ENCODE measurements around the gene ANO6.
"Not testable (repeated sequence)": the region's sequence is repeated elsewhere in the genome, so short reads cannot be mapped to it uniquely, and the experiment has no call there.

Gene ANO6

GRCh38 chr12:45309836-45310626, 94.1 kb downstream of the ANO6 start:
- no peak for DNase-seq (ENCODE audit: low spot score)

GRCh38 chr12:45310627-45310968, 94.7 kb downstream of the ANO6 start:
- DNase-seq (ENCODE audit: low spot score), result no peak

DNA sequence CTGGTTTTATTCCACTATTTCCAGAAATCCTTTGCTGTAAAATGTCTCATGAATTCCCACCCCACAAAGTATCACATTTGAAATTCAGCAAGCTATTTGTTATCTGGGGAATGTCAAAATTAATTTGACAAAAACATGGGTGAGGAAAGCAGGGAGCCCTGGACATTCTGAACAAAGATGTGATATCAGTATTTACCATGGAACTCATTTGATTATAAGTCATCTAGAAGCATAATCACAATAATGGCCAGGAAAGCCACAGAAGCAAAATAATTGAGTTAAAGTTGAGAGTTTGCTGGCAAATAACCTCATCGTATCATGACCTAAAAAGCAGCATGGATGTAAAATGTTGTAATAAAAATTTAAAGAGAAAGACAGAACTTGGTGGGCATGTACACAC, 96.1 kb downstream of the ANO6 start:
- DNase-seq (ENCODE audit: low spot score), result no peak

GRCh38 chr12:45314770-45315169, 98.9 kb downstream of the ANO6 start:
- no peak for DNase-seq (ENCODE audit: low spot score)

DNA sequence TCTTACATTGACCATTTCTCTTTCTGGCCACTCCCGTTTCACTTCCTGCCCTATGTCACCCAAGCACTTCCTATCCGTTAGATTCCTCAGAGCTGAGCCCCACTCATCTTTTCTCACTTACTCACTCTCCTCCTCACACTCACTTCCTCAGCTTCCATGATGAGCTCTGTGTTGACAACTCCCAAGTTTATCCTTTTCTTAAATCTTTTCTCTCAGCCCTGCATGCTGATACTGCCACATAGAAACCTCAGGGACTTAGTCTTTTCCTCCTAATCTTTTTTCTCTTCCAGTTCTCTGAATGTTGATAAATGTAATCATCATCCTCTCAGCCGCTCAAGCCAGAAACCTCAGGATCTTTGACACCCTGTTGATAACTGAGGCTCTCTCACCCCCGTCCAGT, 99.6 kb downstream of the ANO6 start:
- no peak for DNase-seq (ENCODE audit: low spot score)

DNA sequence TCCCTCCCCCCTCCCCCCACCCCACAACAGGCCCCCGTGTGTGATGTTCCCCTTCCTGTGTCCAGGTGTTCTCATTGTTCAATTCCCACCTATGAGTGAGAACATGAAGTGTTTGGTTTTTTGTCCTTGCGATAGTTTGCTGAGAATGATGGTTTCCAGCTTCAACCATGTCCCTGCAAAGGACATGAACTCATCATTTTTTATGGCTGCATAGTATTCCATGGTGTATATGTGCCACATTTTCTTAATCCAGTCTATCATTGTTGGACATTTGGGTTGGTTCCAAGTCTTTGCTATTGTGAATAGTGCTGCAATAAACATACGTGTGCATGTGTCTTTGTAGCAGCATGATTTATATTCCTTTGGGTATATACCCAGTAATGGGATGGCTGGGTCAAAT, 101.4 kb downstream of the ANO6 start:
- not testable (repeated sequence) for DNase-seq (ENCODE audit: low spot score)

GRCh38 chr12:45322810-45323209, 106.9 kb downstream of the ANO6 start:
- DNase-seq (ENCODE audit: low spot score), result no peak

- DNase-seq (ENCODE audit: low spot score), result no peak
Observed at GRCh38 chr12:45324391-45324790, 108.5 kb downstream of the ANO6 start.

- no peak for DNase-seq (ENCODE audit: low spot score)
Observed at GRCh38 chr12:45326358-45326975, 110.6 kb downstream of the ANO6 start.

DNA sequence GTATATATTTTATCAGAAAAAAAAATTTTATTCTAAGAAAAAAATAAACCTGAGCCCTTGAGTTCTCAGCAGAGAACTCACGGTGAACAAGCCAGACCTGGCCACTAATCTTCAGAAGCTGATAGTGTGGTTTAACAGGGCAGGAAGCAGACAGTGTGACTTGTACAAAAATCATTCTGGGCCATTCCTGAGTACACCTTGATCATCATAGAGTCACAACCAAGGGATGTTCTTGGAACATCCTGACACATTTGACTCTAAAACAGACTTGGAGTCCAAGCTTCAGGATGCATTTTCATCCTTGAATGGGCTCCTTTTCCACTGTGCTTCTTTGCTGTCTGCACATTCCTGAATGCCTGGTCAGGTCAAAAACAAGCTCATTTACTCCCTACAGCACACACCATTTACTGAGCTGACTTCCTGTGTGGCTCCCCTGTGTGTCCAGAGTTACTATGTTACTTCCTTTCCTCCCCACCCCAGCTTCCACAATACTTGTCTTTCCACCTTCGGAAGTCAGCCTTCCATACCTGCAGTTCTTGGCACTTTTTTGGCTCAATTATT, 112.0 kb downstream of the ANO6 start:
- no peak for DNase-seq (ENCODE audit: low spot score)

GRCh38 chr12:45329238-45329637, 113.3 kb downstream of the ANO6 start:
- DNase-seq (ENCODE audit: low spot score), result no peak

DNA sequence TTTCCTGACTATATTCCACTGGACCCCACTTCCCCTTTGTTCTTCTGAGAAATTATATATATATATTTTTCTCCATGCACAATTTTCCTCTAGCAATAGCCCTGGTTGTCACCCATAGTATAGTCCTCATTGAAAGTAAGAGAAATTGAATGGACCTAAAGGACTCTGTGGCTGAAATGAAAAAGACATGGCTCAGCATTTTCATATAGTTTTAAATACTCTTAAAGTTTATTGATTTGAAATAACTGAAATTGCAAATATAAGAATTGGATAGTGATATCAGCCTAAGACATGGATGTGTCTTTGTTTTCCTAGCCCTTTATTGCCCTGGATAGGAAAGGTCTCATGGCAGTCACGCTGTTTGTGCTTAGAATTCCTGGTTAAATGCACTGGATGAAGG, 113.8 kb downstream of the ANO6 start:
- no peak for DNase-seq (ENCODE audit: low spot score)

DNA sequence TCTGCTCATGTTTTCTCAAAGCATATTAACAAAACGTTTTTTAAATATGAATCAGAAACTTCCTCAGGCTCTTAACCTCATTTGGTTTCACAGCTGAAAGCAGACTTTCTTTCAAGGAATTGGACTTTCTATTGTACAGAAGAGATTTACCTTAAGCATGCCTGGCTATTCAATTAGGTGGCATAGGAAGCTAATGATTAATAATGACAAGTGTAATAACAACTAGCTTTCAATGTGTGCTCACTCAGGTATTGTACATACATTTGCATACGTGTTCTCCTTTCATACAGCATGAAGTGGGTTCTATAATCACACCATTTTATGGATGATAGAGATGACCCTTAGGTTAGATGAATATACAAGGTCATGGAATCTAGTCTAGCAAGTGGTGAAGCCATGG, 115.7 kb downstream of the ANO6 start:
- no peak for DNase-seq (ENCODE audit: low spot score)

GRCh38 chr12:45334396-45334795, 118.5 kb downstream of the ANO6 start:
- DNase-seq (ENCODE audit: low spot score), result no peak

DNA sequence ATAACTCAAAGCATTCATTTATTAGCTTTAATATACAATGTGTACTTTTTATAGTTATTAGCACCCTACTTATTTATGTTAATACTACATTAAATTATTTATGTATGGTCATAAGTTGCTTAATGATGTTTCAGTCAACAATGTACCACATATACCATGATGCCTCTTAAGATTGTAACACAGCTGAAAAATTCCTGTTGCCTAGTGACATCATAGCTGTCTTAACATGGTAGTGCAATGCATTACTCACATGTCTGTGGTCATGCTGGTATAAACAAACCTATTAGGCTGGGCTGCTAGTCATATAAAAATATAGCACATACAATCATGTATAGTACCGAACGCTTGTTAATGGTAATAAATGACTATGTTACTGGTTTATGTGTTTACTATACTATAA, 120.4 kb downstream of the ANO6 start:
- DNase-seq (ENCODE audit: low spot score), result no peak

- DNase-seq (ENCODE audit: low spot score), result no peak
Observed at GRCh38 chr12:45336762-45337596, 121.1 kb downstream of the ANO6 start.

DNA sequence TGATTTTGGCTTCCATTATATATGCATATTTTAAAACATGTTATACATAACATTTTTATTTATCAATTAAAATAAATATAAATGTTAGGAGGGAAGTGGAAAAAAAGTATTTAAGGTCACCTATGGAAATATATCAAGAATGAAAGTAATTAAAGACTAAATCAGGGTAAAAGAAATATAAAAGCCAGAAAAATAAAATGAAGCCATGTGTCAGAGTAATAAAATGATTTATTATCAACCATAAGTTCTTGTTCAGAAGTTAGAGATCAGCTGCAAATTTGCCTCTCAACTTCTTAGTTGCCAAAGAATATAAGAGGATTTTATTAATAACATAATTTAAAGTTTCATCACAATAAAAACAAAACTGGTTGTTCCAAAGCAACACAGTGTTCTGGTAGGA, 121.9 kb downstream of the ANO6 start:
- no peak for DNase-seq (ENCODE audit: low spot score)

DNA sequence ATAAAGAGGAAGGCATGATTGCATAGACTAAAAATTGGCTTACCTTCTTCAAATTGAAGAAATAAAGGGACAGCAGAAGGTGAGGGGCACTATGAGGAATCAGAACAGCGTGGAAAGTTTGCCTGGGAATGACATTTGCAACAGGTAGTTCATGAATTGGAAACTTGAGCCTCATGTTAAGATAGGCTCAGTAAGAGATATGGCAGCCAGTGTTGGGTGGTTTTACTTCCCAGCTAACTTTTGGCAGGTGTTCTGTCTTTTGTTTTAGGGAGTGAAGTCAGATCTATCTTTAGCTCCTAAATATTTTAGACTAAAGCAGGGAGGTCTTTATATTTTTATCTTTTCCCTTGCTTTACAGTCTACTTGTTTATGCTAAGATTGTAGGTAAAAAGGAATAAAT, 122.4 kb downstream of the ANO6 start:
- DNase-seq (ENCODE audit: low spot score), result no peak

GRCh38 chr12:45339035-45339434, 123.1 kb downstream of the ANO6 start:
- DNase-seq (ENCODE audit: low spot score), result no peak

- DNase-seq (ENCODE audit: low spot score), result no peak
Observed at GRCh38 chr12:45342171-45342570, 126.3 kb downstream of the ANO6 start.

DNA sequence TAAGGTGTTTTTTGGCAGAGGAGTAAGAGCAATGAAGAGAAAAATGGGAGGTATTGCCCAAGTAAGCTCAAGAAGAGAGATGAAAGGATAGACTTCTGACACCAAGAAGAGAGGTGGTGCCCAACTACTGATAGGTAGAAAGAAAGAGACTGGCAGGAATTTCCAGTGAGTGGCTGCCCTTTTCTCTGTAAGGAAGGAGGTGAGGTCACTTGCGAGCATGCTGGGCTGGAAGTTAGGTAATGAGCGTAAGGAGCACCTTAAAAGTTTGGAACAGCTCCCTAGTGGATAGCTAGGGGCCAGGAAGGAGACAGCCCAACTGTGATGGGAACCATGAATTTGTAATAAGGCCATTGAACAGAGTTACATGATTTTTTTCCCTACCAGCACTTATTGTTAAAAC, 127.0 kb downstream of the ANO6 start:
- DNase-seq (ENCODE audit: low spot score), result no peak

DNA sequence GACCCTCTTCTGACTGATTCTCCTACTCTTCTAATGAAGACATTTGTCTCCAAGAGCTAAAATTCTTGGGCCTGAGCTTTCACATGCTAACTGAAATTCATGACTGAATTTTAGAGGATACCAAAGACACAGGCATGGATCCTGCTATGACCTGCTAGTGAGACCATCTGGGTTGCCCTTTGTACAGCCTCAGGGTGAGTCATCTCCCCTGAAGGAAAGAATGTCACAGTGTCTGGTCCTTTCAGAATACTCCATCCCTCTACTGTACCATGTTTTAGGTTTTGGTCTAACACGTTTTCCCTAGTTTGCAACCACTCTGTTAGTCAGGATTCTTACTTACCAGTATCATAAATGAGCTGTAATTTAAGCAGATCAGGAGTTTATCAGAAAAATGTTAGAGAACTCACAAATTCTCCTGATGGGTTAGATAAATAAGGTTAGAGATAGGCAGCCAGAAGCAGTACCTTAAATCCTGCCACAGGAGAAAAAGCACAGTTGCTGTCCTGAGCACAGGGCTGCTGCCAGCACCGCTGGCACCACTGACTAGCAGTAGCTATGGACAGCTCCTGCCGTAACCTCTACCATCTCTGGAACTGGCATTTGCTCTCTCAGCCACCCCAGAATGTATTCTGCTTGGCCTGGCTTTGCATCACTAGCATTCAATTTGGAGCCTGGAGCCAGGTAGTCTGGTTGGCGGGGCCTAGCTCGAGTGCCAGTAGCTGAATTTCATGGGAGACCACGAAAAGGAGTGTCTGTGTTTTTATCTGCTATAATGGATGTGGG, 127.6 kb downstream of the ANO6 start:
- DNase-seq (ENCODE audit: low spot score), result no peak
